Cardiac muscle cell (in vitro differentiated cells and primary cell): ENCODE measurements around the gene BBS9. TPM values are rescaled to one million over a fixed set of nuclear protein-coding genes. Genes with fewer than 3 reads are reported as not detected.

Experiments used
- DNase-seq, 2 donors: peaks; one replicate each; pipeline versions ENCODE4 v3.0.0 to v3.0.0-alpha.2; 2010 to 2017; ENCODE audit warnings: low read depth in 1 of 2, low spot score in 1 of 2
- H3K27ac ChIP-seq: fragments of 200-600 bp; sonication (generic); 2 replicates; pipeline ENCODE4 v1.5.1; 2016
- H3K27me3 ChIP-seq: fragments of 200-600 bp; sonication (generic); 2 replicates; pipeline ENCODE4 v1.6.0; 2016; ENCODE audit warnings: control low read depth
- H3K36me3 ChIP-seq: fragments of 200-600 bp; sonication (generic); 2 replicates; pipeline ENCODE4 v1.5.1; 2016; ENCODE audit warnings: control low read depth
- H3K4me1 ChIP-seq: fragments of 200-600 bp; sonication (generic); 2 replicates; pipeline ENCODE4 v1.8.1; 2017; ENCODE audit warnings: low read depth, mild to moderate bottlenecking, mixed run types
- H3K4me3 ChIP-seq: fragments of 200-600 bp; sonication (generic); 2 replicates; pipeline ENCODE4 v1.5.1; 2016; ENCODE audit warnings: mild to moderate bottlenecking
- H3K9me3 ChIP-seq: fragments of 200-600 bp; sonication (generic); 2 replicates; pipeline ENCODE4 v1.5.1; 2017; ENCODE audit warnings: low read depth, mild to moderate bottlenecking, control low read depth
- polyA plus RNA-seq: library from polyadenylated mRNA; unstranded; fragments of >200 nt; fragmentation: Nextera tagmentation; extraction: Ambion mirVana; gene quantifications from 2 replicates; pipeline ENCODE4 v1.2.1, GENCODE V29; 2016
- total RNA-seq: library from RNA; depleted of rRNA; stranded (reverse); fragments of >200 nt; gene quantifications from 2 replicates; pipeline ENCODE4 v1.2.3, GENCODE V29; 2016
- TF ChIP-seq, protein P1 (sequence below): IDR thresholded peaks from 2 replicates; pipeline ENCODE4 v1.5.1; 2012; ENCODE audit warnings: low read depth, mild to moderate bottlenecking, low read length

Gene BBS9
- total and polyA plus RNA-seq, 2 experiments from 2014 or later: 9.8 to 13.2 TPM

DNA sequence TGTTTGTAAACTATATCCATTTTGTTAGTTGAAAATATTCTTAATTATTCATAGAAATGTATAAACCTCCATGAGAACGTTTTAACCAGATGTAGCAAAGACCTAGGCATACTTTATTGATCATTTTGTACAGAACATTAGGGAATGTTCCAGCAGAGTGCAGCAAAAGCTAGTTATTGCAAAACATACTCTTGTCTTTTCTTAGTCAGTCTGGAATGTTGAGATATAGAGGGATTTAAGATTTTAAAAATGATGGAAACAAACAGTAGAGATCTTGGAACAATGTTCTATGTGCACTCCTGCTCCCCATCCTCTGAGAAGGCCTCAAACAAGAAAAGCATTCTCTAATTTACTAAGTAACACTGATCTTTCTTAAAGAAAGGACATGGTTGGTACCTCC, 292.1 kb downstream of the BBS9 start:
- H3K9me3 ChIP-seq: no peaks in the 10 kb centered on the region
- H3K4me3 ChIP-seq: no peak overlapping the region
- H3K4me1 ChIP-seq: peaks cover 15% of the 10 kb centered on the region
- H3K27me3 ChIP-seq: no peaks in the 10 kb centered on the region
- no peak overlapping the region for H3K27ac ChIP-seq
- no peaks in the 10 kb centered on the region for H3K36me3 ChIP-seq
- TF ChIP-seq, protein P1, sequence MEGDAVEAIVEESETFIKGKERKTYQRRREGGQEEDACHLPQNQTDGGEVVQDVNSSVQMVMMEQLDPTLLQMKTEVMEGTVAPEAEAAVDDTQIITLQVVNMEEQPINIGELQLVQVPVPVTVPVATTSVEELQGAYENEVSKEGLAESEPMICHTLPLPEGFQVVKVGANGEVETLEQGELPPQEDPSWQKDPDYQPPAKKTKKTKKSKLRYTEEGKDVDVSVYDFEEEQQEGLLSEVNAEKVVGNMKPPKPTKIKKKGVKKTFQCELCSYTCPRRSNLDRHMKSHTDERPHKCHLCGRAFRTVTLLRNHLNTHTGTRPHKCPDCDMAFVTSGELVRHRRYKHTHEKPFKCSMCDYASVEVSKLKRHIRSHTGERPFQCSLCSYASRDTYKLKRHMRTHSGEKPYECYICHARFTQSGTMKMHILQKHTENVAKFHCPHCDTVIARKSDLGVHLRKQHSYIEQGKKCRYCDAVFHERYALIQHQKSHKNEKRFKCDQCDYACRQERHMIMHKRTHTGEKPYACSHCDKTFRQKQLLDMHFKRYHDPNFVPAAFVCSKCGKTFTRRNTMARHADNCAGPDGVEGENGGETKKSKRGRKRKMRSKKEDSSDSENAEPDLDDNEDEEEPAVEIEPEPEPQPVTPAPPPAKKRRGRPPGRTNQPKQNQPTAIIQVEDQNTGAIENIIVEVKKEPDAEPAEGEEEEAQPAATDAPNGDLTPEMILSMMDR: peak; percentile 13
- DNase-seq: peak in 1 of 2 donors; percentile 40

DNA sequence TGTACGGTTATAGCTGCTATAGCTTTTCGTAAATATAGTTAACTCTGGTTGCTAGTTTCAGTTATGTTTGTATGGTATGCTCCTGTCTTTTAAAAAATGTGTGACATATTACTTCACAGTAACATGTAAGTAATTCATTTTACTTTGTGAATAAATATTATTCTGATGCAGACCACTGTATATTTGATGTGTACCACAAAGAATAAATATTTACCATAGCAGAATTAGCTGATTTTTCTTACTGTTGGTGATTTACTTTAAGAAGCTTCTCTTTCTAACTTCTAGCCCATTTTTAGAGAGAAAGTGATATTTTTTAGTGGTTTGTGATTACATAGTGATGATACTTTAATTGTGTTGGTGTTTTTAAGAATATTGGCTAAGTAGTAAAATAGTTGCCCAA, 292.8 kb downstream of the BBS9 start:
- H3K36me3 ChIP-seq: no peaks in the 10 kb centered on the region
- TF ChIP-seq, protein P1: no peak
- H3K27ac ChIP-seq: no peak overlapping the region
- no peaks in the 10 kb centered on the region for H3K9me3 ChIP-seq
- no peak for DNase-seq
- no peak overlapping the region for H3K4me3 ChIP-seq
- H3K27me3 ChIP-seq: no peaks in the 10 kb centered on the region
- H3K4me1 ChIP-seq: peaks cover 15% of the 10 kb centered on the region

DNA sequence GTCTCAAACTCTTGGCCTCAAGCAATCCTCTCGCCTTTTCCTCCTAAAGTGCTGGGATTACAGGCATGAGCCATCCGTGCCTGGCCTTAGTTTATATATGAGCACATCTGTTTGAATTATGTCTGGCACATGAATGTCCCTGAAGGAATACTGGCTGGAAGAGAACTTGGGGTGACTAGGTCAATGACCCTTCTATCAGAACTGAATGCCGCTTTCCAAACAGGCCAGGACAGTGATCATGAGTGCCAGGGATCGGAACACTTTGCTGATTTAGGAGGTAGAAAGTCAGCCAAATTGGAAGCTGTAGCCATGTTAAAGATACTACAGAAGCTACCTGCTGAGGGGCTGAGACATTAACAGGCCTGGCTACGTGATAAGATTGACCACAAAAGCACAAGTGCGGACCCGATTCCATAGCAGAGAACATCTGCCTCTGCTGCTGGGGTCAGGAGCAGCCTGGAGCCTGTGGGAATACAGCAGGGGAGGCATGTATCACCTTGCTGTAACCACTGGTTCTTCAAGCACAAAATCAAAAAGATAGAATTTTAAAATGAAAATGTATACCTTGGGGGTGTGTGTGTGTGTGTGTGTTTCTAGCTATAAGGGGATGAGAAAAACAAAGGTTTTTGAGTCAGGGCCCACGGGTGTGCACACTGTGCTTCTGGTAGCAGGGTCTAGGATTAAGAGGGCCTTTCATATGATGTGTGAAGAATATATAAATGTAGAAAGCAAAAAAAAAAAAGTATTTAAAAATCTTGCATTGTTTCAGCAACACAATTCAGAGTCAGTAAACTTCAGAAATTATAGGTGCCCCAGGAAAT, 293.7 kb downstream of the BBS9 start:
- Histone ChIP-seq H3K27me3 (no peaks in the 10 kb centered on the region), H3K27ac (peak overlapping the region; percentile 2), H3K4me3 (no peak overlapping the region), H3K4me1 (peaks cover 15% of the 10 kb centered on the region), H3K9me3 (no peaks in the 10 kb centered on the region), H3K36me3 (no peaks in the 10 kb centered on the region)
- no peak for DNase-seq
- TF ChIP-seq, protein P1: no peak

DNA sequence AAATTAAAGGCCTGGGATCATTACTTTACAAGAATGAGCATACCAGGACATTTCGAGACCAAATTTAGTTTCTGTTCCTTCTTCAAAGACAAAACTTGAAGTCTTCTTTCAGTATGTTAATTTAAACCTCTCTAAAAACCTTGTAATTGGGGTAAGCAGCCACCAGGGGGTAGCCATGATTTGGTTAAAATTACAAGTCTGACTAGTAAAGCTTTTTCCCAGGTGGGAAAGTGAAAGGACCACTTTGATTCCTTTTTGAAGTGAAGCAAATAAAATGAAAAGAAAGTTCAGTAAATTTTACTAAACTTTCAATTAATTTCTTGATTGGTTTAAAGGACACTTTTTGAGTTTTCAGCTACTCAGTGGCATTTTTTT, 294.3 kb downstream of the BBS9 start:
- Histone ChIP-seq H3K27me3 (no peaks in the 10 kb centered on the region), H3K4me3 (no peak overlapping the region), H3K4me1 (peaks cover 17% of the 10 kb centered on the region), H3K36me3 (no peaks in the 10 kb centered on the region), H3K27ac (no peak overlapping the region), H3K9me3 (no peaks in the 10 kb centered on the region)
- DNase-seq: no peak
- TF ChIP-seq, protein P1: peak; percentile 23

DNA sequence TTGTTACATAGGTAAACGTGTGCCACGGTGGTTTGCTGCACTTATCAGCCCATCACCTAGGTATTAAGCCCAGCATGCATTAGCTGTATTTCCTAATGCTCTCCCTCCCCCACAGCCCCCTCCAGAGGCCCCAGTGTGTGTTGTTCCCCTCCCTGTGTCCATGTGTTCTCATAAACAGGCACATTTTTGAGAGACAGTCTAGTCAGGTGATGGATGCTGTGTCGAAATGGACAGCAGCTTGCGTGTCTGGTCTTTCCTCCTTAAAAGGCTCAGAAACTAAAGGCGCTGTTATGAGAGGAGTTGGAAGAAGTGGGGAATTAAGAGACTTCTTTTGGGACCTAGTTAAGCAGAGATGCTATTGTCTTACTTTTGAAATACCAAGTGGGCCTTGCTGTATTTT, 296.0 kb downstream of the BBS9 start:
- peak overlapping the region; percentile 71 for H3K27ac ChIP-seq

More for the DNA sequence above, 296.0 kb downstream of the BBS9 start:
- H3K4me3 ChIP-seq: no peak overlapping the region
- H3K9me3 ChIP-seq: no peaks in the 10 kb centered on the region
- H3K4me1 ChIP-seq: peaks cover 26% of the 10 kb centered on the region
- H3K36me3 ChIP-seq: no peaks in the 10 kb centered on the region
- H3K27me3 ChIP-seq: no peaks in the 10 kb centered on the region
- TF ChIP-seq, protein P1: no peak
- DNase-seq: no peak
